ENCODE measurements around the gene LITAF.
"Not testable (repeated sequence)": the region's sequence is repeated elsewhere in the genome, so short reads cannot be mapped to it uniquely, and the experiment has no call there.

The LITAF gene

DNA sequence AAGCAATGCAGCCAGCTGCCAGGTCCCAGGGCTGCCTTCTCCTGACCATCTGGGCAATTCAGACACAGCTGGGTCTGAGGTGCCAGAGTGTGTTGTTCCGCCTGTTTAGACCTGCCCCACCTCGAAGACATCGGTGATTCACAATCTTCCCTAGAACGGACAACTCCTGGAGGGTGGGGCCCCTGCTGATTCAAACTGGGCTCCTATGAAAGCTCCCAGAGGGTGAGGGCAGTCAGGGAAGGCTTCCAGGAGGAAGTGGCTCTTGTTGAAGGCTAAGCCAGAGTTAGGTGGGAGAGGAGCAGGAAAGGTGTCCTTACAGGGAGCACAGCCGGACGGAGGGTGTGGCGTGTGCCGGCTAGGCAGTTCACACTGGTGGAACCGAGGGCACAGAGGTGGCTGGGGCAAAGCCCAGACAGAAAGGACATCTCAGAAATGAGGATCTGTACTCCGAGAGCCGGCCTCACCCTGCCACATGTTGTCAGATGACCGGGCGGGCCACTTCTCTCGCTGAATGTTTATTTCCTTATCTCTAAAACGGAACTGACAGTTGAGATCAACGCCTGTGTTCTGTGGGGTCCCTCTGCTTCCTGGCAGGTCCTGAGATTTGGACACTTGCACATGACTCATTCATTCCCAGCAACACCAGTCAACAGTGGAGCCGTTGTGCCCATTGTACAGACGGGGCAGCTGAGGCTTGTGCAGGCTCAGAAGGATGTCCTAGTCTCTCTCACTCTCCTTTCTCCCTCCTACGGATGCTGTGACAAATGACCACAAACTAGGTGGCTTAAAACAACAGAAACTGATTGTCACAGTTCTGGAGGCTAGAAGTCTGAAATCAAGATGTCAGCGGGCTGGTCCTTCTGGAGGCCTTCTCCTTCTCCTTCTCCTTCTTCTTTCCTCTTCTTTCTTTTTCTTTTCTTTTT, 26.9 kb upstream of the LITAF start:
- peak; percentile 84 to 93 for DNase-seq
- TF ChIP-seq POLR2A (IDR thresholded peaks at IDR 0.05; ENCODE audit: low read length) (peak; percentile 69), GATA1 (IDR thresholded peaks at IDR 0.05; ENCODE audit: low read depth, low read length) (no peak)

DNA sequence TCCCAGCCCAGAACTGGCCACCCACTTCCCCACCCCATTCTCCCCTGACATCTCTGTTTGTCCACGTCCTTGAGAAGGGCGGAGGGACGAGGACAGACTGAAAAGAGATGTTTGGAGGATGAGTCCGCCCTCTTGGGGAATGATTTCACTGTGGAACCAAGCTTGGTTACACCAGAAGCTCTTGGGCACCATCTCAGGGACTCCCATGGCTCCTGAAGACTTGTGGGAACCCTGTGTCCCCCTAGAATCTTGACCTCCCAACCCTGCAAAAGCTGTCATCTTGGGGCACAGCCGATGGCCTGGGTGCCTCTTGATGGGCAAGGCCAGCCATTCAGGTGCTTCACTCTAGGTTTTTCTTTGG, 25.9 kb upstream of the LITAF start:
- TF ChIP-seq POLR2A (IDR thresholded peaks at IDR 0.05; ENCODE audit: low read length) (no peak), GATA1 (IDR thresholded peaks at IDR 0.05; ENCODE audit: low read depth, low read length) (no peak)
- DNase-seq, result peak; percentile 35 to 44

DNA sequence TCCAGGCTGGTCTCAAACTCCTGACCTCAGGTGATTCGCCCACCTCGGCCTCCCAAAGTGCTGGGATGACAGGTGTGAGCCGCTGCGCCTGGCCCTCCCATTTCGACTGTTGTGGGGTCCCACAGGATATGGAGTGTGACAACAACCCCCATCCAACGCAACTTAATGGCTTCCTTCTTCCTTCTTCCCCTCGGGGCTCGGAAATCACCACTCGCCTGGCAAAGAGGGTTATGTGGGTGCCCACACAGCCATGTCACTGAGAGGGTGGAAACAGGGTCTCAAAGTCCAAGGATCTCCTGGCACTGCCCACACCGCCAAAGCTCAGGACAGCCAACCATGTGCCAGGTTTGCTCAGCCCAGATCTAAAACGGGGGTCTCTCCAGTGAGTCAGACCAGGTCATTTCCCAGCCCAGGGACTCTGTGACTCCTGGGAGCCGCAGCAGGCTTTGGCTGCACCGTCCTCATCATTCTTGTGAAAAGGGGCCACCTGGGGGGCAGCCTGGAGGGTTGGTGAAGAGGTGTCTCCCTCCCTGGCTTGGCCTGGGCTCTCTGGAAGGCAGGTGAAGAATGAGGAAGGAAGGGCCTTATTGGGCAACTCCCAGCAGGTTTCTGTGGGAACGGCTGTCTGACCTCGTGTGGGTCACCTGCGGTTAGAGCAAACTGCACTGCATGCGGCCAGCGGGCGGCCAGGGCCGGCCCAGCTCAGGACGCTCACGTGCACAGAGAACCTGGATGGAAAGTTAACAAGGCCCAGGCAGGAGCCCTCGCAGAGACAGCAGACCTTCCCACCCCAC, 25.3 kb upstream of the LITAF start:
- DNase-seq, result peak; percentile 35 to 44
- TF ChIP-seq GATA1 (IDR thresholded peaks at IDR 0.05; ENCODE audit: low read depth, low read length), result no peak

DNA sequence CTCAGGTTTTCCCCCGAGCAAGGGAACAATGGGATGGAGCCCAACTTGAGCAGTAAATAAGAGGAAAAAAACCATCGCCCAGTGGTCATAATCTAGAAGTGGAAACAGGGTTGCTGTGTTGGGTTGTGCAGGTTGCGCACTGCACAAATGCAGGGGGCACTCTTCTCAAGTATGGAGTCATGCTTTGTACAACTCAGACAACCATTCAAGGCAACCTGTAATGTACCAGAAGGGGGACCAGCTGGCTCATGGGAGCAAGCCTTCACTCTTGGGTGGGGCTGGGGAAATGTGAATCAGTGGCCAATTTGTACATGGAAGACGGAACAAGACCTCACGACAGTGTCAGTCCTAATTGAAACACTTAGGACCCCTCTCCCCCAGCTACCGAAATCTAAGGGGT, 23.9 kb upstream of the LITAF start:
- TF ChIP-seq POLR2A (IDR thresholded peaks at IDR 0.05; ENCODE audit: low read length), result no peak
- TF ChIP-seq GATA1 (IDR thresholded peaks at IDR 0.05; ENCODE audit: low read depth, low read length), result no peak
- peak; percentile 31 to 33 for DNase-seq

DNA sequence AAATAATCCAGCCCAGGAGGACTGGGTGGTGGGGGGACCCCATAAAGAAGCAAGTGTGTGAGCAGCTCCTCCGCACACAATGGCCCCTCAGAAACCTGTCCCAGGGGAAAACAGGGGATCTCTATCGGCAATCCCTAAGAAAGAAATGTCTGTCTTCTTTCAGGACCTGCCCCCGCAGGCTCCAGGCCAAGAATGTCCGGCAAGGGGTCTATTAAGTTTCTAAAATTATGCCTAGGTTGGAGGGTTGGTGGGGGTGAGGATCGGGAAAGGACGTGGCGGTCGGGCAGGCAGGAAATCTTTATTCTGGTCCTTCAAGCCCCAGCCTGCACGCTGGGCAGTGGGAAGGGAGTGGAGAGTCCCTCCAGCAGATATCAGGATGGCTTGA, 23.4 kb upstream of the LITAF start:
- DNase-seq, result no peak
- TF ChIP-seq POLR2A (IDR thresholded peaks at IDR 0.05; ENCODE audit: low read length) (no peak), GATA1 (IDR thresholded peaks at IDR 0.05; ENCODE audit: low read depth, low read length) (no peak)

DNA sequence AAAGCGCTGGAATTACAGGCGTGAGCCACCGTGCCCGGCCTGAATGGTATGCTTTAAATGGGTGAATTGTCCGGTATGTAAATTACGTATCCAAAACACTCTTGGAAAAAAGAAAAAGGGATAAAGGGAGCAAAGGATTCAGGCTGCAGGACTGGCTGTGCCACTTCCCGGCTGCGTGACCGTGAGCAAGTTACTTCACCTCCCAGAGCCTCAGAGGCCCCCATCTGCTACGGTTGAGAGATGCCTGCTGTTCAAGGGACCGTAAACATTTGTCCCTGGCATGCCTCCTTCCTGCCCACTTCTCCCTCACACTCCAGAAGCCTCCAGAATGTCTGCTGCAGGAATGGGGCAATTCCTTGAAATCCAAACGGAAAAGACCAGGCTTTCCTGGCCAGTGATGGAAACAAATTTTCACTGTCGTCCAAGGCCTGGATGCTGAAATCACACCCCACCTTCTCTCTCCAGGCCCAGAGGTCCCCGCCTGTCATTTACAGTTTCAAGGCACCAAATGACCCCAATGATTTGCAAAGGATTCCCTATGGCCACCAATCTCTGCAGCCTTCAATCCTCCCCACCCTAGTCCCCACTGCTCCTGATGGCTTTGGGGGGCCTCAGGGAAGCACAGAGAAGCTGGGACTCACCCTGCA, 22.9 kb upstream of the LITAF start:
- TF ChIP-seq GATA1 (IDR thresholded peaks at IDR 0.05; ENCODE audit: low read depth, low read length), result no peak

DNA sequence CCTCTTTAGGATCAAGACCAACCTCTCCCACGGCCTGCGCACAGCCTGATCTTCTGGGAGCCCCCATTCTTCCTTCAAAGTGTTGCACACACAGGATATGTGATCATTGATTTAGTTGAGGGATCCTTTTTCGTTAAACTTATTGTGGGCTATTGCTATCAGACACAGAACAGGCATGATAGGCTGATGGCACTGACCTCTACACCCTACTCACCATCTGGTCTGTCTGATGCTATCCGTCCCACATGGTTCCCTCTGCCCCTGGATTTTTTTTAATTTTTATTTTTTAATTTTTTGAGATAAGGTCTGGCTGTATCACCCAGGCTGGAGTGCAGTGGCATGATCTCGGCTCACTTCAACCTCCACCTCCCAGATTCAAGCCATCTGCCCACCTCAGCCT, 19.2 kb upstream of the LITAF start:
- DNase-seq, result peak; percentile 36 to 84
- TF ChIP-seq GATA1 (IDR thresholded peaks at IDR 0.05; ENCODE audit: low read depth, low read length) (no peak), POLR2A (IDR thresholded peaks at IDR 0.05; ENCODE audit: low read length) (no peak)

More for the DNA sequence above, 22.9 kb upstream of the LITAF start:
- DNase-seq, result no peak

DNA sequence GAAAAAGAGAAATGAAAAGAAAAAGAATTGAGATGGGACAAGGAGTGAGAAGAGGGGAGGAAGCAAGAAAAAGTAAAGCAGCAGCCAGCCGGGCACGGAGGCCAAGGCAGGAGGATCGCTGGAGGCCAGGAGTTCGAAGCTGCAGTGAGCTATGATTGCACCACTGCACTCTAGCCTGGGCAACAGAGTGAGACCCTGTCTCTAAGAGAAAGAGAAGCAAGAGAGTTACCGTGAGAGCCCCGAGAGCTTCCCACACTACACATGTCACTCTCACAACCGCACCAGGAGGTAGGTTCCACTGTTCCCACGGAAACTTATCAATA, 18.8 kb upstream of the LITAF start:
- no peak for DNase-seq
- no peak for TF ChIP-seq GATA1 (IDR thresholded peaks at IDR 0.05; ENCODE audit: low read depth, low read length)
- TF ChIP-seq POLR2A (IDR thresholded peaks at IDR 0.05; ENCODE audit: low read length), result no peak

DNA sequence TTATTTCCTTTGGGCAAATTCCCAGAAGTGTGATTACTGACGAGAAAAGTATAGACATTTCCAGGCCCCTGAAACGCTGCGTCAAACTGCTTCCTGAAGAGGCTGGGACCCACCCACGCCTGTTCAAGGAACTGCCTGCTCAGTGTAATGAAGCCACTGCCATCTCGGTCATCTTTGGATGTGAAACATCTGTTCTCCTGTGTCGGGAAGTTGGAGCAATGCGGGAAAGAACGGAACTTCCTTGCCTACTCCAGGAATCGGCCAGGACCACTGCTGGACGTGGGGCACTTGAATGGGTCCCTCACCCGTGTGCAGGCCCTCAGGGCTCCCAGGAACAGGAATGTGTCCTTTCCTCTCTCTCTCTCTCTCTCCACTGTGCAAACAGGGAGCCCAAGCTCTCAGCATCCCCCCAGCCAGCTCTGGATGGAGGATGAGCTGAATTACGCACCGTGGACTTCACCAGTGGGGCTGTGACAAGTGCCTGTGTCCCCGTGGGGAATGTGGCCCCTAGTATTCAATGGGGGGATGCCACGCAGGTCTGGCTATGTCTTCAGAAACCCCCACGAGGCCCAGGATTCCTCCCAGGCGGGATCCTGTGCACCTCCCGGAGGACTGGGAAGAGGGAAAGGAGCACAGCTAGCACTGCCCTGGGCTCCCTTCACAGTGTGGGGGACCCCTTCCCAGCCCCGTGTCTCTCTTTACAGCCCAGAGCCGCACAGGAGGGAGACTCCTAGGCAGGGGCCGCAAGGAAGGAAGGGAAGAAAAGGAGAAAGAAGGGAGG, 18.3 kb upstream of the LITAF start:
- TF ChIP-seq GATA1 (IDR thresholded peaks at IDR 0.05; ENCODE audit: low read depth, low read length), result no peak
- no peak for TF ChIP-seq POLR2A (IDR thresholded peaks at IDR 0.05; ENCODE audit: low read length)
- DNase-seq, result peak in 1 of 2 experiments; percentile 6

DNA sequence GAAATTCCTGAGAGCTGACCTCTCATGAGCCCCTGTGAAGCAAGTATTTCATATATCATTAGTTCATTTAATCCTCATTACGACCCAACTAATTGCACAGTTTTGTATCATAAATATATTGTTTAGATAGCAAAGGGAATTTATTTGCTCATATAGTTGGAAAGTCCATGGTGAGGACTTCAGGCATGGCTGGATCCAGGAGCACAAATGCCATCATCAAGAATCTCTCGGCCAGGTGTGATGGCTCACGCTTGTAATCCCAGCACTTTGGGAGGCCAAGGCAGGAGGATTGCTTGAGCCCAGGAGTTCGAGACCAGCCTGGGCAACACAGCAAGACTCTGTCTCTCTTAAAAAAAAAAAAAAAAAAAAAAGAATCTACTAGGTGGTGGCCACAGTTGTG, 17.6 kb upstream of the LITAF start:
- not testable (repeated sequence) for DNase-seq

DNA sequence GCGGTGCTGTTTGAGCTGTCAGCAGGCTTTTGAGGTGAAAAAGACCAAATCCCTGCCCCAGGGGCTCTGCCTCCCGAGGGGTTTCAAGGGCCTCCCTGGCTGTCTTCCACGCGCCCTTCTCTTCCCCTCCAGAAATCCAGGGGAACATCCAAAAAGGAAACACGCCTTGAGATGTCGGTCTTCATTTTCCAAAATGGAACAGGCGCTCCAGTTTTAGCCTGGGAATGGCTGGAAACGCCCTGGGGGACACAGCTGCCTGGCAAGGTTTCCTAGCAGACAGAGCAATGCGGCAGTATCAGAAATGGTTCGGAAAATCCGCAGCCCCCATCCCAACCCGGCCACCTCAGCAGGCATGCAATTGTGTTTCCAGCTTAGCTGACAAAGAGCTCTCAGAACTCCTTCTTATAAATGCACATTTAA, 16.6 kb upstream of the LITAF start:
- no peak for DNase-seq
- no peak for TF ChIP-seq POLR2A (IDR thresholded peaks at IDR 0.05; ENCODE audit: low read length)
- no peak for TF ChIP-seq GATA1 (IDR thresholded peaks at IDR 0.05; ENCODE audit: low read depth, low read length)

DNA sequence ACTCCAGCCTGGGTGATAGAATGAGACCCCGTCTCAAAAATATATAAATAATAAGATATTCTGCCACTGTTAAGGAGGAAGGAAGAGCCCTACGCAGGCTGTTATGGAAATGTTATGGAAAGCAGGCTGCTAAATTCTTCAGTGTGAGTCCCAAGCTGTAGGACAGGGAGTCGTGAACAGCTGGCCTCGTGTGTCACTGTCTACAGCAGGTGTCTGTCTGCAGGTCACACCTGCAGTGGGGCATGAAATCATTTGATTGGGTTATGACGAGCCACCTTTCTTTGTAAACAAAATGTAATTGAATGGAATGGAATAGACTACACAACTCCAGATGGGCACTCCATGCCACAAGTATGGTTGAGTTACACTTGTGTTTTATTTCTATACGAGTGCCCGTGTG, 15.6 kb upstream of the LITAF start:
- TF ChIP-seq GATA1 (IDR thresholded peaks at IDR 0.05; ENCODE audit: low read depth, low read length) (no peak), POLR2A (IDR thresholded peaks at IDR 0.05; ENCODE audit: low read length) (no peak)

DNA sequence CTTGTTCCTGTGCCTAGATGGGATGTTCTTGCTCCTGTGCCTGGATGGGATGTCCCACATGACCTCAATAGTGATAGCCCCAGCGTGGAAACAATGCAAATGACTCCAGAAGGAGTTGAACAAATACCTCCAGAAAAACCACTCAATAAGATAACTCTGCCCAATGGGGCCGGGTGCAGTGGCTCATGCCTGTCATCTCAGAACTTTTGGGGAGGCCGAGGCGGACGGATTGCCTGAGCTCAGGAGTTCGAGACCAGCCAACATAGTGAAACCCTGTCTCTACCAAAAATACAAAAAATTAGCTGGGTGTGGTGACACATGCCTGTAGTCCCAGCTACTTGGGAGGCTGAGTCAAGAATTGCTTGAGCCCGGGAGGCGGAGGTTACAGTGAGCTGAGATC, 15.2 kb upstream of the LITAF start:
- DNase-seq, result no peak
- no peak for TF ChIP-seq GATA1 (IDR thresholded peaks at IDR 0.05; ENCODE audit: low read depth, low read length)
- no peak for TF ChIP-seq POLR2A (IDR thresholded peaks at IDR 0.05; ENCODE audit: low read length)

More for the DNA sequence above, 15.6 kb upstream of the LITAF start:
- DNase-seq, result no peak

DNA sequence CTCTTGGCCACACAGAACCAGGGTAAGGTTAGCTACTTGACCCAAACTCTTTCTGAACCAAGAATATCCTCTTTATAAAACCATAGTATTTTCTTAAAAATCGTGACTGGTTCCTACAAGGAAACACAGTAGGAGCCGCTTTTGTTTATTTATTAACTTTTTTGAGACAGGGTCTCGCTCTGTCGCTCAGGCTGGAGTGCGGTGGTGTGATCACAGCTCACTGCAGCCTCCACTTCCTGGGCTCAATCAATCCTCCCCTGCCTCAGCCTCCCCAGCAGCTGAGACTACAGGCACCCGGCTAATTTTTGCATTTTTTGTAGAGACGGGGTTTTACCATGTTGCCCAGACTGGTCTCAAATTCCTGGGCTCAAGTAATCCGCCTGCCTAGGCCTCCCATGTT, 14.7 kb upstream of the LITAF start:
- no peak for TF ChIP-seq POLR2A (IDR thresholded peaks at IDR 0.05; ENCODE audit: low read length)
- TF ChIP-seq GATA1 (IDR thresholded peaks at IDR 0.05; ENCODE audit: low read depth, low read length), result no peak
- no peak for DNase-seq
